HG02970 (cell line): ENCODE data around the gene PSKH1.
"Not testable (repeated sequence)": the region's sequence is repeated elsewhere in the genome, so short reads cannot be mapped to it uniquely, and the experiment has no call there.

ENCODE experiments used
- ATAC-seq: cut with Tn5 transposase; IDR thresholded peaks from one replicate; pipeline ENCODE4 v1.9.1; 2021; ENCODE audit warnings: mild to moderate bottlenecking, moderate library complexity, moderate number of reproducible peaks; ENCODE audit not compliant: unreplicated experiment, low FRiP score

PSKH1 gene

DNA sequence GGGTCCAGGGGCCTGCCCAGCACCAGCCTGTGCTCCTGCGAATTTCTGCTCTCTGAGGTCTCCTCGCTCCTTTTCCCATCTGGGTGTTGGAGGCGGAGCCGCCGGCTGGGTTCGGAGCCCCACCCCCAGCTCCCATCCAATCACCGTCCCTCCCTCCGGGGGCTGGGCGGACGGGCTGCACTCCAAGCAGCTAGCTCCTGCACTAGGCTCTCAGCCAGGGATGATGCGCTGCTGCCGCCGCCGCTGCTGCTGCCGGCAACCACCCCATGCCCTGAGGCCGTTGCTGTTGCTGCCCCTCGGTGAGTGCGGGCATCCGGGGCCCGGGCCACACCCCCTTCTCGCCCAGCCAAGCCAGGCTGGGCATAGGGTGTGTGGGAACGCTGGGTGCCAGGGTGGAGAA lies 8.4 kb upstream of the PSKH1 start, which contains the start of gene NRN1L:
Gene NRN1L (plus strand): TSS at position 202 of the 400 bp plus-strand sequence. CDS start 19 bp downstream, at position 221.
- ATAC-seq = no peak

- ATAC-seq = no peak
Observed at GRCh38 chr16:67885545-67885944, 7.5 kb upstream of the PSKH1 start.

- ATAC-seq = no peak
Observed at GRCh38 chr16:67885976-67886375, 7.1 kb upstream of the PSKH1 start.

DNA sequence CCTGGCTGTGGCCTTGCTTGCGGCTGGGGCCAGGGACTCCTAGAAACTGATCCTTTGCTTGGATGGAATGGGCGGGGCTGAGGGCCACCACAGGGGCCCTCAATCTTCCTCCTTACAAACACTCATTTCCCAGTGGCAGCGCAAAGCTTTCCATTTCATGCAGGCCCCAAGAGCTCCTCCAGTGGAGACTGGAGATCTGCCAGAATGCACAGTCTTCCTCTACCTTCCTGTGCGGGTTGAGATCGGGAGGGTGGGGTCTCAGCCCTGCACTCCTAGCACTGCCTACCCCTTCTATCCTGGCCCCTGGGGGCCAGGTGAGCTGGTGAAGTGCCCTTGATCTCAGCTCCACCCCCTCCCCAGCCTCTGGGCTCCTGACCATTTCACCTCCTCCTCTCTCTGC lies 6.7 kb upstream of the PSKH1 start:
- ATAC-seq = no peak

DNA sequence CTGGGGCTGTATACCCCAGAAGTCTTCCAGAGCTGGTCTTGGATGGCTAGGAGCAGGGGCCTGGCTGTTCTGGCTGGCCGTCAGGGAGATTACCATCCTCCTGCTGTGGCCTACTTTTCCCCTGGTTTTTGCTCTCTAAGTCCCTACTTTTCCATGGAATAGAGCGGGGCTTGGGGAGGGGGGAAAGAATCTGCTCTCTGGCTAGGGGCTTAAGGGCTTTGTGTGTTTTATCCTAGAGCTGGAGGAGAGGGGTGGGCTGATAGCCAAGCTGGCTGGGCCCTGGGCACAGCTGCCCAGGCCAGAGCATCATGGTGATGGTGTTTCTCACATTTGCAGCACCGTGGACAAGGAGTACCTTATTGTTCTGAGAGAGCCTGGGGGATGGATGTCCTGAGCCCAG lies 4.7 kb upstream of the PSKH1 start:
- no peak for ATAC-seq

DNA sequence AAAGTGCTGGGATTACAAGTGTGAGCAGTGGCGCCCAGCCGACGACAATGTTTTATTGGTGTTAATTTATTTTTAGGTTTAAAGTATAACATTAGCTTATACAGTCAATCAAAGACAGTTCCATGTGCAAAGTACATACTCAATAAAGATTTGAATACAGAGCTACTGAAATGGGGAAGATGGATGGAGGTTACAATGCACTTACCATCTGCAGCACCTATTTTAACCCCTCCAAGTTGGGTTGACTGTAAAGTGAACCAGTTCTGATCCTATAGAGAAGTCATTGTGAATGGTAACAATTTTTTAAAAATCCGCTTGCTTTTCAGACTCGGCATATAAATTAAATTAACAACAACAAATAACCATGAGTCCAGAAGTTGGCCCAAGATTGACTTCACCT lies 679 bp upstream of the PSKH1 start:
- ATAC-seq = no peak

GRCh38 chr16:67893743-67894399 lies 817 bp downstream of the PSKH1 start:
- peak; percentile 3 for ATAC-seq

GRCh38 chr16:67897231-67897630 lies 4.2 kb downstream of the PSKH1 start:
- no peak for ATAC-seq

DNA sequence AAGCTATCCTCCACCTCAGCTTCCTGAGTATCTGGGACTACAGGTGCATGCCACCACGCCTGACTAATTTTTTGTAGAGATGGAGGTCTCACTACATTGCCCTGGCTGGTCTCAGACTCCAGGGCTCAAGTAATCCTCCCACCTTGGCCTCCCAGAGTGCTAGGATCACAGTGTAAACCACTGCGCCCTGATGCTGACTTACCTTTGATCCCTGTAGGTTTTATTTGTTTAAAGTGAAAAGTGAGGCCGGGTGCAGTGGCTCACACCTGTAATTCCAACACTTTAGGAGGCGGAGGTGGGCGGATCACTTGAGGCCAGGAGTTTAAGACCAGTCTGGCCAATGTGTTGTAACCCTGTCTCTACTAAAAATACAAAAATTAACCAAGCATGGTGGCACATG lies 8.7 kb downstream of the PSKH1 start:
- no peak for ATAC-seq

DNA sequence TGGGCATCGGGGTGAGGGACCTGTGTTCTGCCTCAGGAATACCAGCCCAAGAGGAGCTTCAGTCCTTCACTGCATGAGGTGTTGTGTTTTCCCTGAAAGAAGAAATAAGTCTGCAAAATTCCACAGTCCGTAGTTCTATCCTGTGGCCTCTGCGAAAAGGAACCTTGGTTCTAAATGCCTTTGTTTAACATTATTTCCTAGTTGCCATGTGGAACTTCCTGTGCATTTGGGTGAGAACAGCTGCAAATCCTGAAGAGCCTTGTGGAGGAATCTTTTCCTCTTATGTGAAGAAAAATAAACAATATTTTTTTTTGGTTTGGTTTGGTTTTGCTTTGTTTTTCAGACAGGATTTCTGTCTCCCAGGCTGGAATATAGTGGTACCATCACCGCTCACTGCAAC lies 9.8 kb downstream of the PSKH1 start:
- ATAC-seq = no peak

- no peak for ATAC-seq
Observed at GRCh38 chr16:67907397-67908180, 14.5 kb downstream of the PSKH1 start.

GRCh38 chr16:67909056-67909742 lies 16.1 kb downstream of the PSKH1 start:
- no peak for ATAC-seq

- no peak for ATAC-seq
Observed at GRCh38 chr16:67910158-67910557, 17.1 kb downstream of the PSKH1 start.

DNA sequence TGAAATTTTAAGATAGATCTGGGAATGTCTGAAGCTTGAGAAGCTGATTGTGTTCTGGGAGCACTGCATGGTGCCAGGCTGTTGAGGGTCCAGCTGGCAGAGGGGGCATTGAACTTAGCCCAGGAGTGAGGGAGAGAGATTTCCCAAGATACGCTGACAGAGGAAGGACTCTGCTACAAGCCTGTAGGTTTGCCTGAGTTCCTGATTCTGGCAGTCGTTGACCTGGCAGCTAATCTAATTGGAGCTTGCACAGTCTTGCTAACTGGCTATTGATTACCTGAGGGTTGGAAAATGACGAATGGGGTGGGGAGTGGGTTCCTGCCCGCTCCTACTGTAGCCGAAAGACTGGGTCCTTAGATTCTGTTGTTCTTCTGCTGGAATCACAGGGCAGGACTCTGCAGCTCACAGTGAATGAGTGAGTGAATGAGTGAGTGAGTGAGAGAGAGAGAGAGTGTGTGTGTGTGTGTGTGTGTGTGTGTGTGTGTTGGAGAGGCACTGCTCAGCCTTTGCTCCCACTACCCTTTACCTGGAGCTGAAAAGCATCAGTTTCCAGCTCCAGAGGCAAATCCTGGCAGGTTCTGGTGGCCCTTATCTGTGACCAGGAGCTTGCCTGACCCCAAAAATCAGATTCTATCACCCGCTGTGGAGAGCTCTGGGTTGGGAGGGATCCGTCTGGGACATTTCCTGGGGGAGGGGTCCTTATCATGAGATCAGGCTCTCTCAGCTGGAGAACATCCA lies 21.9 kb downstream of the PSKH1 start:
- no peak for ATAC-seq

- not testable (repeated sequence) for ATAC-seq
Observed at GRCh38 chr16:67915496-67915769, 22.4 kb downstream of the PSKH1 start.

DNA sequence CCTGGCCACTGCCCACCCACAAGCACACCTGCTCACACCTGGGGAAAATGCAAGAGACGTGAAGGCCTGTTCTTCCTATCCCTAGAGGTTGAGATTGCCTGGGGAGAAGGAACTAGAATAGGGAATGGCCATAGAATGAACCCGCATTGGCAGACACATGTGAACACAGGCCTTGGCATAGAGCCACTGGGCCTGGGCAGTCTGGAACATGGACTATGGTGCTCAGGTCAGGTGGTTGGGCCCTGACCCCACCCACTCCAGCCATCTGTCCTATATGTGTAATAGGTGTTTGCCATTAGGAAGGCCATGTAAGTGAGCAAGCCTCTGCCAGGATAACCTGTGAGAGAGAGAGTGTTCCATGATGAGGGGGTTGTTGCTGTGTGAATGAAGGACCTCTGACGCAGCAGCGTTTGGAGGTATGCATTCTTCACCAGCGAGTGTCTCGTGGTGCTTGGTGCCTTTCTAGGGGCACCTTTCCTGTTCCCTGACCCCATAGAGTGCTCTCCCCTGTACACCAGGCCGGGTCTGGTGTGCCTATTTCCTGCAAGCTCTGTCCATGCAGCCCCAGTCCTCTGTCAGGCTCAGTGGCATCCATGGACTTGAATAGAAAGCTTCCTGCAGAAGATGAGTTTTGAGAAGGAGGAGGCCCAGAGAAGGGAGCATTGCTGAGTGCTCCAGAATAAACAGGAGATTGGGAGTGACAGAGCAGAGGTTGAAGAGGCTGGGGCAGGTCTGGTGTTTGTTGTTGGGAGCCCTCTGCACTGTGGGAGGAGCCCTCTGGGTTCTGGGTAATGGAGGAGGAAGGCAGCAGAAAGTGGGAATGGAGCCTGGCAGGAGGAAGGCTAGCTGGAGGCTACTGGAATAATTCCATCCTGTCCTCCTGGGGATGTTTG lies 23.0 kb downstream of the PSKH1 start:
- no peak for ATAC-seq

DNA sequence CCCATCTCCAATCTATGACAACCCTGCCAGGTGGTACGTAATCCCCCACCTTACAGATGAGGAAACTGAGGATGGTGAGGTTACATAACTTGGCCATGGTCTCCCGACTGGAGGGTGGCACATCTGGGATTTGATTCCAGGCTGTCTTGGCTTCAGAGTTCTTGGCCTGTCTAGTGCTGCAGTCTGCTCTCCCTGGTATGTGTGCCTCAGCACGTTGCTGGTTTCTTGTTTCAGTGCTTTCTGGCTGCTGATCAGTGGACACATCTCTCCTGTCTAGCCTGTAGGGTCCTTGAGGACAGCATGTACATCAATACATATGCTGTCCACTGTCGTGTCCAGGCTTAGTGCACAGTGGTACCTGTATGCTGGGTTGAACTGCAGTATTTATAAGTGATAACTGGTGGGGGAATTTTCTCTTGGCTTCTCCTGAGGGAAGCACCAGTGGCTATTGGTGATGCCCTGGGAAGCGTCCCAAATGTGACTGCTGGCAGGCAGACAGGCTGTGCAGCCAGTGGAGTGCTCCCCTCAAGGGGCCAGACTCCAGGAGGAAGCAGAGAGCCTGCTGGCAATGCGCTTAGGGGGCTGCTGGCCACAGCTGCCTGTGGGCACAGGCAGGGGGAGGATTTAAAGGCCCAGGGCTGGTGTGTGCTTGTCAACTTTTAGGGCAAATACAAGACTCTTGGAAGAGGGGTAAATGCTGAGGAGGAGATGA lies 24.2 kb downstream of the PSKH1 start:
- no peak for ATAC-seq

DNA sequence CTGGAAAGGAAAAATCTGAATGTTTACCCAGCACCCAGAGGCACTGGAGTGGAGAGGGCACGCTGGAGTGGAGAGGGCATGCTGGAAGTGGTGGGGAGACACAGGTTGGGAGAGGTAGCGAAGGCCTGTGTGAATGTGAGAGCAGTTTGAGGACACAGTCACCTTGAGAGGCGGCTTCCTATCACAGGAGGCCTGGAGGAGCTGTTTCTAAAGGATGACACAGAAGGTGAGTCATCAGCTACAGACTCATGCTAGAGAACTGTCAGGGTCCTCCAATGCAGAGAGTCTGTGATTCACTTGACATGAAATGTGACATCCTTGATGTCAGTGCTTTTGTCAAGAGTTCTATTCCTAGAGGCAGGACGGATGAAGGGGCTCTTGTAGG lies 24.8 kb downstream of the PSKH1 start:
- no peak for ATAC-seq

GRCh38 chr16:67919622-67920221 lies 26.7 kb downstream of the PSKH1 start:
- ATAC-seq = no peak
